Calu3 (cell line): Measurements from ENCODE around the gene DNAH5. TPM values are rescaled to one million over a fixed set of nuclear protein-coding genes. Genes with fewer than 3 reads are reported as not detected.
"Not testable (repeated sequence)": the region's sequence is repeated elsewhere in the genome, so short reads cannot be mapped to it uniquely, and the experiment has no call there.

Experiments used
- BruUV-seq: library from RNA; stranded (reverse); fragments of 400-500 nt; replicated peaks from 2 replicates; lab custom pipeline; 2021; lab: Mats Ljungman, UMichigan
- CTCF ChIA-PET: fragments of 300-600 bp; sonication (Branson Sonifier 250); formaldehyde crosslinking; loops from one replicate; lab custom pipeline; 2022; ENCODE audit warnings: antibody characterized with exemption; lab: Charles Lee
- DNase-seq: peaks from one replicate; pipeline ENCODE4 v3.0.0; 2022
- H3K27ac Mint-ChIP-seq: one replicate; pipeline ENCODE4 v1.8.0; 2022; ENCODE audit warnings: mixed read lengths; ENCODE audit not compliant: unreplicated experiment
- H3K27me3 Mint-ChIP-seq: one replicate; pipeline ENCODE4 v1.8.0; 2022; ENCODE audit warnings: mixed read lengths; ENCODE audit not compliant: unreplicated experiment
- H3K36me3 Mint-ChIP-seq: one replicate; pipeline ENCODE4 v1.8.0; 2022; ENCODE audit warnings: mild to moderate bottlenecking, moderate library complexity, mixed read lengths; ENCODE audit not compliant: insufficient read depth, unreplicated experiment
- H3K4me1 Mint-ChIP-seq: one replicate; pipeline ENCODE4 v1.8.0; 2022; ENCODE audit warnings: mild to moderate bottlenecking, low read depth, mixed read lengths; ENCODE audit not compliant: unreplicated experiment
- H3K4me3 Mint-ChIP-seq: one replicate; pipeline ENCODE4 v1.8.0; 2022; ENCODE audit warnings: mild to moderate bottlenecking, low read depth, moderate library complexity, mixed read lengths; ENCODE audit not compliant: unreplicated experiment
- H3K9me3 Mint-ChIP-seq: one replicate; pipeline ENCODE4 v1.8.0; 2022; ENCODE audit warnings: low read depth, mixed read lengths; ENCODE audit not compliant: unreplicated experiment
- intact Hi-C: fragments of 100-400 bp; cut with micrococcal nuclease; formaldehyde crosslinking; loops from one replicate; pipeline ENCODE4 v1.10.0; 2022; ENCODE audit not compliant: unreplicated experiment
- total RNA-seq: library from RNA; stranded (reverse); gene quantifications from 2 replicates; pipeline ENCODE4 v1.2.3, GENCODE V29; 2022
- TF ChIP-seq, protein P1 (sequence below): fragments of 200-600 bp; IDR thresholded peaks from one replicate; pipeline ENCODE4 v1.8.0; 2022; ENCODE audit warnings: antibody characterized with exemption; ENCODE audit not compliant: unreplicated experiment

The DNAH5 gene
- total RNA-seq, 1 experiment from 2014 or later, result 5.8 TPM

- intact Hi-C loops, result no loop called here
- H3K4me3 Mint-ChIP-seq, result peak overlapping the region; percentile 11
- BruUV-seq, result no TSS peak
- peaks cover 4% of the 10 kb centered on the region for H3K36me3 Mint-ChIP-seq
- no peaks in the 10 kb centered on the region for H3K9me3 Mint-ChIP-seq
- no peak overlapping the region for H3K27ac Mint-ChIP-seq
- TF ChIP-seq, protein P1, sequence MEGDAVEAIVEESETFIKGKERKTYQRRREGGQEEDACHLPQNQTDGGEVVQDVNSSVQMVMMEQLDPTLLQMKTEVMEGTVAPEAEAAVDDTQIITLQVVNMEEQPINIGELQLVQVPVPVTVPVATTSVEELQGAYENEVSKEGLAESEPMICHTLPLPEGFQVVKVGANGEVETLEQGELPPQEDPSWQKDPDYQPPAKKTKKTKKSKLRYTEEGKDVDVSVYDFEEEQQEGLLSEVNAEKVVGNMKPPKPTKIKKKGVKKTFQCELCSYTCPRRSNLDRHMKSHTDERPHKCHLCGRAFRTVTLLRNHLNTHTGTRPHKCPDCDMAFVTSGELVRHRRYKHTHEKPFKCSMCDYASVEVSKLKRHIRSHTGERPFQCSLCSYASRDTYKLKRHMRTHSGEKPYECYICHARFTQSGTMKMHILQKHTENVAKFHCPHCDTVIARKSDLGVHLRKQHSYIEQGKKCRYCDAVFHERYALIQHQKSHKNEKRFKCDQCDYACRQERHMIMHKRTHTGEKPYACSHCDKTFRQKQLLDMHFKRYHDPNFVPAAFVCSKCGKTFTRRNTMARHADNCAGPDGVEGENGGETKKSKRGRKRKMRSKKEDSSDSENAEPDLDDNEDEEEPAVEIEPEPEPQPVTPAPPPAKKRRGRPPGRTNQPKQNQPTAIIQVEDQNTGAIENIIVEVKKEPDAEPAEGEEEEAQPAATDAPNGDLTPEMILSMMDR, result no peak
- H3K27me3 Mint-ChIP-seq, result no peaks in the 10 kb centered on the region
- no peaks in the 10 kb centered on the region for H3K4me1 Mint-ChIP-seq
- peak; percentile 54 for DNase-seq
- CTCF ChIA-PET, result interaction anchor here (1.3 kb wide), 1 partner anchor 147 kb away, joined by 4 read pairs; no protein-coding TSS in a partner anchor
Observed at GRCh38 chr5:13809921-13810320, 134.6 kb downstream of the DNAH5 start.

DNA sequence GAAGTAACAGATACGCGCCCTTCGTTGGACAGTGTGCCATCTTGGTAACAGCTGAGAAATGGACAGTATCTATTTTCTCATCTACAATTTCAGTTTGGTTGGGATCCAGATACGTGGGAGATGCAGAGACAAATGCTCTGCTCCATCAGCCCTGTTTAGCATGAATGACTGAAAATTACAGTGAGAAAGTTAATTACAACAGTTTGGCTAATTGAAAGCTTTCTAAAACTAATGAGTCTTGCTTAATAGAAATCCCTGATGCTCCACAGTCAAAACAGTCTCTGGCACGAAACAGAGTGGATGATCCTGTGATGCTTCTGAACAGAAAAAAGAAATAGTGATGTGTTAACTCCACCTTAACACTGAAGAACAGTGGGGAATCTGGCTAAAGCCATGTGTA, 140.2 kb downstream of the DNAH5 start:
- DNase-seq, result no peak
- Mint-ChIP-seq H3K4me3 (no peak overlapping the region), H3K36me3 (peaks cover 4% of the 10 kb centered on the region), H3K27me3 (no peaks in the 10 kb centered on the region), H3K4me1 (peaks cover 9% of the 10 kb centered on the region), H3K9me3 (no peaks in the 10 kb centered on the region), H3K27ac (no peak overlapping the region)
- TF ChIP-seq, protein P1, result no peak
- CTCF ChIA-PET, result no interaction called here
- no TSS peak for BruUV-seq
- intact Hi-C loops, result no loop called here

GRCh38 chr5:13798569-13798968, 145.9 kb downstream of the DNAH5 start:
- H3K27ac Mint-ChIP-seq, BruUV-seq, intact Hi-C loops, H3K9me3 Mint-ChIP-seq, H3K27me3 Mint-ChIP-seq, DNase-seq, H3K4me3 Mint-ChIP-seq, CTCF ChIA-PET, H3K4me1 Mint-ChIP-seq, H3K36me3 Mint-ChIP-seq: not testable (repeated sequence)

GRCh38 chr5:13785781-13786415, 158.6 kb downstream of the DNAH5 start:
- CTCF ChIA-PET, result no interaction called here
- BruUV-seq, result no TSS peak
- no peak overlapping the region for H3K4me3 Mint-ChIP-seq
- intact Hi-C loops, result no loop called here
- TF ChIP-seq, protein P1, result no peak
- DNase-seq, result no peak
- no peaks in the 10 kb centered on the region for H3K27me3 Mint-ChIP-seq
- H3K4me1 Mint-ChIP-seq, result no peaks in the 10 kb centered on the region
- H3K27ac Mint-ChIP-seq, result no peak overlapping the region
- H3K9me3 Mint-ChIP-seq, result peaks cover 3% of the 10 kb centered on the region
- no peaks in the 10 kb centered on the region for H3K36me3 Mint-ChIP-seq

GRCh38 chr5:13783726-13784125, 160.8 kb downstream of the DNAH5 start:
- intact Hi-C loops, result no loop called here
- CTCF ChIA-PET, result no interaction called here
- no peaks in the 10 kb centered on the region for H3K9me3 Mint-ChIP-seq
- no TSS peak for BruUV-seq
- H3K4me3 Mint-ChIP-seq, result no peak overlapping the region
- H3K36me3 Mint-ChIP-seq, result no peaks in the 10 kb centered on the region
- H3K4me1 Mint-ChIP-seq, result no peaks in the 10 kb centered on the region
- DNase-seq, result no peak
- H3K27ac Mint-ChIP-seq, result no peak overlapping the region
- TF ChIP-seq, protein P1, result no peak
- H3K27me3 Mint-ChIP-seq, result no peaks in the 10 kb centered on the region
